IPS-15b (cell line): ENCODE measurements around the gene TNKS1BP1.
A peak's percentile ranks its signal among the peaks of the same experiment; 100 is the strongest.
"Not testable (repeated sequence)": the region's sequence is repeated elsewhere in the genome, so short reads cannot be mapped to it uniquely, and the experiment has no call there.

Experiments
- H3K27me3 ChIP-seq: one replicate; pipeline ENCODE4 v1.6.1; 2013; ENCODE audit warnings: low read length; ENCODE audit not compliant: control insufficient read depth, insufficient read depth
- H3K36me3 ChIP-seq: one replicate; pipeline ENCODE4 v1.6.1; 2013; ENCODE audit warnings: low read length; ENCODE audit not compliant: control insufficient read depth, insufficient read depth
- H3K4me1 ChIP-seq: one replicate; pipeline ENCODE4 v1.6.1; 2013; ENCODE audit warnings: mild to moderate bottlenecking, low read length; ENCODE audit not compliant: control insufficient read depth, insufficient read depth
- H3K4me3 ChIP-seq: one replicate; pipeline ENCODE4 v1.5.1; 2013; ENCODE audit warnings: low read depth, low read length
- H3K9ac ChIP-seq: one replicate; pipeline ENCODE4 v1.6.1; 2013; ENCODE audit warnings: low read depth, mild to moderate bottlenecking, low read length
- H3K9me3 ChIP-seq: one replicate; pipeline ENCODE4 v1.6.1; 2013; ENCODE audit warnings: mild to moderate bottlenecking, low read length; ENCODE audit not compliant: control insufficient read depth, insufficient read depth

The TNKS1BP1 gene

DNA sequence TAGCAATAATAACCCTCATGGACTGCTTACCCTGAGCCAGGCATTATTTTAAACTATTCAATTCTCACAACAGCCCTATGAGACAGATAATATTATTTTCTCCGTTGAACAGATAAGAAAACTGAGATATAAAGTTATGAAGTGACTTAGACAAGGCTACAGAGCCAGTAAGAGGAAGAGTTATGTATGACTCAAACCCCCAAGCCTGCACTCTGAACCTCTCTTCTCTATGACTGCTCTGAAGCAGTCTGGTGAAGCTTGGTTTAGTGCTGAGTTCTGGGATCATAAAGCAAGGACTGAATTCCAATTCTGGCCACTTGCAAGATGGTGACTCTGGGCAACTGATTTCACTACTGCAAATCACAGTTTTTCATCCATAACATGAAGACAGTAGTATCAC, 34.5 kb downstream of the TNKS1BP1 start:
- peaks cover 9% of the 10 kb centered on the region for H3K4me1 ChIP-seq
- no peak overlapping the region for H3K9ac ChIP-seq
- no peak overlapping the region for H3K4me3 ChIP-seq
- H3K36me3 ChIP-seq, result no peaks in the 10 kb centered on the region
- no peaks in the 10 kb centered on the region for H3K27me3 ChIP-seq
- no peaks in the 10 kb centered on the region for H3K9me3 ChIP-seq

DNA sequence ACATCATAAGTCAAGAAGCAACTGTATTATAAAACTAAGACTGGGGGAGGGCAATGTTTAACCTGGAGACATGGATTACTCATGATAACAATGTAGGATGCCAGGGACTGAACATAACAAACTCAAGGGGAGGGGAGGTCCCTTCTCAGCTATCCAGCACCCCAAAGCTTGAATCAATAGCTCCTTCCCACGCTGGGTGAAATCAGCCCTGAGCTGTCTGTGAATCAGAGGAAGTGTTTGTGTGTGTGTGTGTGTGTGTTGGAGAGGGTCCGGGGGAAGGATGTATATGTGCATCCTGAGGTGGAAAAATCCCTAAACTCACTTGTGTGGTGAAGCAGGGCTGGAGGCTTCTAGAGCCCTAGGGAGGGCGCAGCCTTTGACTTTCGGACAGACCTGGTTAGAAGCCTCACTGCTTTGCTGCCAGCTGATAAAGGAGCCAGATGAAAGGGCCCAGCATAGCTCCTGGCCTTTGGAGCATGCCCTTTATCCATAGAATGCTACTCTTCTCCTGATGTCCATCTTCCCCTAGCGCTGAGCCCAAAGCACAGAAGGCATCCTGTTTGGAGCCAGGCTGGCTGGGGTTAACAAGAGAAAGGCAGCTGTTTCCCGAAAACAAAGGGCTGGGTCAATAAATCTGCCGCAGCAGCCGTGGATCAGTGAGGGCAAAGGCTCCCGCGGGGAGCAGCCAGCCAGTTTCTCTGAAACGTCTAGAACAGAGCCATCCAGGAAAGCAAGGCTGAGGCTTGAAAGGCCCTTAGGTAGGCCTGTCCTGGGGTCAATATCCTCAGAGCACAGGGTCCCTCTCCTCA, 35.8 kb downstream of the TNKS1BP1 start:
- H3K9ac ChIP-seq, result peak overlapping the region; percentile 30
- no peaks in the 10 kb centered on the region for H3K9me3 ChIP-seq

DNA sequence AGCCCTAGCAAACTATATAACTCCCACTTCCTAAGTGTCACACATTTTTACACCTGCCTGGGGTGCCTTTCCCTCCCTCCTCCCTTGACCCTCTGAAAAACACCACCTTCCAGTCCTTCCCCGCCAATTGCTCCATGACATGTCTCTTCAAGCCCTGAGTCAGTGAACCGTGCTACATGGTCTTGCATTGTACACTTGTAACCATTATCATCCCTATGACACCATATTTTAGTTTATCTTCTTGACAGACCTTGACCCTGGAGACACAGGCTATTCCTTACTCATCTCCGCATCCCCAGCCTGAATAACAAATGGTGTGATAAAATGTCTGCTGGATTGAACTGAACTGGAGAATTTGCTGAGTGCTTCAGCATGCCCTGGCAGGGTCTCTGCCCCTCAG, 36.9 kb downstream of the TNKS1BP1 start:
- Histone ChIP-seq H3K4me1 (peaks cover 20% of the 10 kb centered on the region), H3K4me3 (no peak overlapping the region), H3K9ac (no peak overlapping the region), H3K27me3 (no peaks in the 10 kb centered on the region), H3K9me3 (no peaks in the 10 kb centered on the region), H3K36me3 (no peaks in the 10 kb centered on the region)

More for the DNA sequence above, 35.8 kb downstream of the TNKS1BP1 start:
- Histone ChIP-seq H3K27me3 (no peaks in the 10 kb centered on the region), H3K4me1 (peaks cover 11% of the 10 kb centered on the region), H3K4me3 (no peak overlapping the region), H3K36me3 (no peaks in the 10 kb centered on the region)

DNA sequence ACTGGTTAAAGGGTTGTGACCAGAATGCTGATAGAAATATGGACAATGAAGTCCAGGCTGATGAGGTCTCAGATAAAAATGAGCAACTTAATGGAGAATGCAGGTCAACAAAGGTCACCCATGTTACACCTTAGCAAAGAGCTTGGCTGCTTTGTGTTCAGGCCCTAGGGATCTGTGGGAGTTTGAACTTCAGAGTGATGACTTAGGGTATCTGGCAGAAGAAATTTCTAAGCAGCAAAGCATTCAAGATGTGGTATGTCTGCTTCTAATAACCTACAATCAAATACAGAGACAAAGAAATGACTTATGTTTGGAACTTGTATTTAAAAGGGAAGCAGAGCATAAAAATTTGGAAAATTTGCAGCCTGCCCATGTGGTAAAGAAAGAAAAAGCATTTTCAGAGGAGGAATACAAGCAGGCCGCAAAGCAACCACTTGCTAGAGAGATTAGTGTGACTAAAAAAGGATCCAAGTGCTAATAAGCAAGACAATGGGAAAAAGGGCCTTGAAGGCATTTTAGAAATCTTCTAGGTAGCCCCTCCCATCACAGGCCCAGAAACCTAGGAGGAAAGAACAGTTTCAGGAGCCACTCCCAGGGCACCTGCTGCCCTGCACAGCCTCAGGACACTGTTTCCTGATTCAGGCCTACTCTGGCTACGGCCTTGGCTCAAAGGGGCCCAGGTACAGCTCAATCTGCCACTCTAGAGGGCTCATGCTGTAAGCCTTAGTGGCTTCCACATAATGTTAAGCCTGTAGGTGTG, 41.3 kb downstream of the TNKS1BP1 start:
- Histone ChIP-seq H3K4me1 (peaks cover 17% of the 10 kb centered on the region), H3K9ac (no peak overlapping the region), H3K36me3 (no peaks in the 10 kb centered on the region), H3K27me3 (no peaks in the 10 kb centered on the region), H3K9me3 (no peaks in the 10 kb centered on the region), H3K4me3 (no peak overlapping the region)

DNA sequence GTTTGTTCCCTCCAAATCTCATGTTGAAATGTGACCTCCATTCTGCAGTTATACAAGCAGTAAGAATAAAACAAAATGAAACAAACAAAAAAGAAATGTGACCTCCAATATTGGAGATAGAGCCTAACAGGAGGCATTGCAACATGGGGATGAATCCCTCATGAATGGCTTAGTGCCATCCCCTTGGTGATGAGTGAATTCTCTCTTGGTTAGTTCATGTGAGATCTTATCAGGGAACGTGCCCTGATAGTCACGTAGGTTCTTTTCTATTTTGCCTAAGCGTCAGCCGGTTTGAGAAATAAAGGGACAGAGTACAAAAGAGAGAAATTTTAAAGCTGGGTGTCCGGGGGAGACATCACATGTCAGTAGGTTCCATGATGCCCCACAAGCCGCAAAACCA, 43.2 kb downstream of the TNKS1BP1 start:
- not testable (repeated sequence) for H3K36me3 ChIP-seq, H3K27me3 ChIP-seq, H3K4me3 ChIP-seq, H3K9ac ChIP-seq, H3K9me3 ChIP-seq
- peaks cover 23% of the 10 kb centered on the region for H3K4me1 ChIP-seq

DNA sequence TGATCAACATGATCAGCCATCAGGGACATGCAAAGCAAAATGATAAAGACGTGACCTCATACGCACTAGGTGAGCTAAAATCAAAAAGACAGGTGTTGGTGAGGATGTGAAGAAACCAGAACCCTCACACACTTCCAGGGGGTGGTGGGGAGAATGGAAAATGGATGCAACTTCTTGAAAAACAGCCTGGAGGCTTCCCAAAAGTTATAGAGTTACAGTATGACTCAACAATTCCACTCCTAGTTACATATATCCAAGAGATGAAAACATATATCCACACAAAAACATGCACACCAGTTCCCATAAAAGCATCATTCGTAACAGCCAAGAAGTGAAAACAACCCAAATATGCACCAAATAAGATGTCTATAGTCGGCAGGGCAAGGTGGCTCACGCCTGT, 45.6 kb downstream of the TNKS1BP1 start:
- peaks cover 18% of the 10 kb centered on the region for H3K4me1 ChIP-seq
- no peak overlapping the region for H3K9ac ChIP-seq
- no peak overlapping the region for H3K4me3 ChIP-seq
- no peaks in the 10 kb centered on the region for H3K9me3 ChIP-seq
- no peaks in the 10 kb centered on the region for H3K27me3 ChIP-seq
- H3K36me3 ChIP-seq, result no peaks in the 10 kb centered on the region

DNA sequence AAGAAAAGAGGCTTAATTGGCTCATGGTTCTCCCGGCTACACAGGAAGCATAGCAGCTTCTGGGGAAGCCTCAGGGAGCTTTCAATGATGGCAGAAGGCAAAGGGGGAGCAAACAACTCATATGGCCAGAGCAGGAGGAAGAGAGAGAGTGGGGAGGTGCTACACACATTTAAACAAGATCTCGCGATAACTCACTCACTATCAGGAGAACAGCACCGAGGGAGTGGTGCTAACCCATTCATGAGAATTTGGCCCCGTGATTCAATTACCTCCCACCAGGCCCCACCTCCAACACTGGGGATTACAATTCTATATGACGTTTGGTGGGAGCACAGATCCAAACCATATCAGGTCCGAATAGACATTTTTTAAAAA, 46.0 kb downstream of the TNKS1BP1 start:
- no peaks in the 10 kb centered on the region for H3K36me3 ChIP-seq
- no peaks in the 10 kb centered on the region for H3K9me3 ChIP-seq
- H3K4me1 ChIP-seq, result peaks cover 14% of the 10 kb centered on the region
- H3K9ac ChIP-seq, result no peak overlapping the region
- H3K27me3 ChIP-seq, result no peaks in the 10 kb centered on the region
- H3K4me3 ChIP-seq, result no peak overlapping the region

DNA sequence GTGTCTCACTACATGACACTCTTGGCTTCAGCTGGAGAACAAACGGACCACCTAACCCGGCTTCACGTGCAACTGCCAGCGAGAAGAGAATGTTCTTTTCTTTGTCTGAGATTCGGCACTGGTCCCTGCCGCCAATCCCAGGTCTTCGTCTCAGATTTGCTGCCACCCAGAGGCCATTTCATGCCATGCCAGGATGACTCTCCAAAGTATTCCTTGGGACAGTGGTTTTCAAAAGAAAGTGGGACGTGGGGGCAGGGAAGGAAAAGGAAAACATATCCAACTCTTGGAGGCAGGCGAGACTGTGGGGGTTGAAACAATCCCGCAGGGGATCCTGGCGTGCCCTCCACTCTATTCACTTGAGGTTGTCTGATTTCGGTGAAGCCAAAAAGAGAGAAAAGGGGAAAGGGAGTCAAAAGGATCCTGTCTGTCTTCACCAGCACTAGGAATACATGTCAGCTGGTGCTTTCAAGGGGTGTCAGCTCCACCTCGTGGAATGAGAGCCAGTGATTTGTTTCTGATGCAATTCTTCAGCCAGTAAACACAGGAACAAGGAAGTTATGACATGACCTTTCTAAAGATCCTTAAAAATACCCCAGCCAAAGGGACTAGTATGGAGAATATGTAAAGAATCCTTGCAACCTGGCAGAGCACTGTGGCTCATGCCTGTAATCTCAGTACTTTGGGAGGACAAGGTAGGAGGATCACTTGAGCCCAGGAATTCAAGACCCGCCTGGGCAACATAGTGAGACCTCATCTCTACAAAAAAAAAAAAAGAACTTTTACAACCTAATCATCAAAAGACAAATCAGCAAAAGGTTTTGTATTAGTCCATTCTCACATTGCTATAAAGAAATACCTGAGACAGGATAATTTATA, 46.7 kb downstream of the TNKS1BP1 start:
- Histone ChIP-seq H3K9ac (no peak overlapping the region), H3K4me3 (no peak overlapping the region), H3K9me3 (no peaks in the 10 kb centered on the region), H3K4me1 (peaks cover 10% of the 10 kb centered on the region), H3K27me3 (no peaks in the 10 kb centered on the region), H3K36me3 (no peaks in the 10 kb centered on the region)

DNA sequence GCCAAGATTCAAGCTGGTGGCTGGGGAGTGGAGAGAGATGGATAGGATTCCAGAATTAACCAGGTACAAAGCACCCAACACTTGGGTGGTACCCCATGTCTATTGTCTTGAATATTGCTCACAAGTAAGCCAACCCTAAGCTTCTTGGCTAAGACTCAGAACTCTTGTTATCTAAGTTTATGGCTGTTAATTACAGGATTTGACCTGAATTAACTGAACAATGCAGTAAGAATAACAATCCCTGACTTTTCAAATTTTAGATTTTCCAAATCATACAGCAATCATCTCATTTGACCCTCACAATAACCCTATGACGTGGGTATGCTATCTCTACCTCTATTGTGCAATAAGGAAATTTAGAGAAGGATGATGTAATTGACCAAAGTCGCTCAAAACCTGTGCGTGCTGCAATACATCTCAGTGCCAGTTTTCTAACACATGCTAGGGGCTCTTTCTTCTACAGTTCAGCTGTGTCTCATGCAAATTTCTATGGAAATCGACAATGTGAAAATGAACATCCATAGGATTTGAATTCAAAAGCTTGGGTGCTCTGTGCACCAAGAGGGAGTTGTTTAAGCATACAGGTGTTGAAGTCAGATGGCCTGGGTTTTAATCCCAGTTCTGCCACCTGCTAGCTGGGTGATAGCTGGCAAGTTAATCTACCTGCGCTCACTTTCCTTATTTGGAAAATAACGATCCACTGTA, 47.6 kb downstream of the TNKS1BP1 start:
- Histone ChIP-seq H3K36me3 (no peaks in the 10 kb centered on the region), H3K27me3 (no peaks in the 10 kb centered on the region), H3K4me1 (peaks cover 7% of the 10 kb centered on the region), H3K9me3 (no peaks in the 10 kb centered on the region), H3K4me3 (no peak overlapping the region), H3K9ac (no peak overlapping the region)

DNA sequence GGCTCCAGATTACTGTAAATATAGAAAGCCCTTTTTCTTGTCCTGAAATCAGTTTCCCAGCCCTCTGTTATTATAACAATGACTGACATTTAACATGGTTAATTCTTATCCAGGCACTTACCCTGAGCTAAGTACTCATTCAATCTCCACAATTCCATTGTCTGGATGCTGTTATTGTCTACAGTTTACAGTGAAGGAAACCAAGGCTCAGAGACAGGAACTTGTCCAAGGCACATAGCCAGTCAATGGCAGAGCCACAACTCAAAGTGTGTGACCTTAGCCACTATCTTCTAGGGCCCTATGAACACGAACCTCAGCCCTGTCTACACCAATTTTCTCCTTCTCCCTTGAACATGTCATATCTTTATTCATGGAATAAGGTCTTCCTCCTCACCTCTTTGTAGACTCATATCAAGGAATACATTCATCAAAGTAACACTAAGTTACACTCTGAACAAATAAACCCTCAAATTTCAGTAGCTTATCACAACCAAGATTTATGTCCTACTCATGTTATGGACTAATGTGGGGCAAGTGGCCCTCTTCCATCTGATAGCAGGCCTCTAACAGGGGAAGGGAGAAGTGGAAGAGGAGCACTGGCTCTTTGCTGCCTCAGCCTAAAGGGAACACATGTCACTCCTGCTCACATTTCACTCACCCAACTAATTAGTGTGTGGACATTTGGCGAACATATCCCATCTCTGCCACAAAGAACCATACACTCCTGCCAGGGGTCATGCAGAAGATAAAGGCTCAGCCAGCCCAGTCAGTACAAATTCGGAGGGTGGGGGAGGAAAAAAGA, 48.4 kb downstream of the TNKS1BP1 start:
- peaks cover 7% of the 10 kb centered on the region for H3K4me1 ChIP-seq
- H3K9ac ChIP-seq, result no peak overlapping the region
- no peaks in the 10 kb centered on the region for H3K9me3 ChIP-seq
- H3K27me3 ChIP-seq, result no peaks in the 10 kb centered on the region
- no peaks in the 10 kb centered on the region for H3K36me3 ChIP-seq
- no peak overlapping the region for H3K4me3 ChIP-seq
